Breast epithelium (tissue), 3 donors: ENCODE results near the gene SLC41A3.

Experiments used
- POLR2AphosphoS5 ChIP-seq, 3 donors: sonication (generic); formaldehyde crosslinking; IDR thresholded peaks; one replicate each; pipeline ENCODE4 v1.6.1; 2017; ENCODE audit warnings: antibody characterized with exemption in 3 of 3
- TF ChIP-seq, protein P1 (sequence below), 3 donors: fragments of 450-650 bp; IDR thresholded peaks; one replicate each; pipeline ENCODE4 v1.5.1; 2016 to 2017; ENCODE audit warnings: antibody characterized with exemption in 3 of 3, mild to moderate bottlenecking in 3 of 3, moderate library complexity in 3 of 3

DNA sequence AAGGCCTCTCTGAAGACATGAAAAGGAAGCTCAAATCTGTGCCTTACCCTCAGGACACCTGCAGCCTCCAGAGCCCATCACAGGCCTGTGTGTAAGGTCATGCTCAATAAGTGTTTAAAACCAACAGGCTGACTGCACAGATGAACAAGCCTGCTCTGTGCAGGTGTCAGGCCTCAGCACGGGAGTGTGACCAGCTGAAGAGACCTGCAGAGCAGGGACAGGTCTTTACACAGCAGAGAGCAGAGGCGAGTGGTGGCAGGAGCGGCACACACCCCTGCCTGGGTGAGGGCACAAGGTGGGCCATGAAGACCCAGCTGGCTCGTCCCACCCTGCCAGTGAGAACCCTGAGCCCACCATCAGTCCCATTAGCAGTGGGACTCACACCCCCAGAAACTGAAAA, 58.1 kb downstream of the SLC41A3 start:
- no peak for TF ChIP-seq POLR2AphosphoS5 (IDR thresholded peaks at IDR 0.05)
- TF ChIP-seq, protein P1, sequence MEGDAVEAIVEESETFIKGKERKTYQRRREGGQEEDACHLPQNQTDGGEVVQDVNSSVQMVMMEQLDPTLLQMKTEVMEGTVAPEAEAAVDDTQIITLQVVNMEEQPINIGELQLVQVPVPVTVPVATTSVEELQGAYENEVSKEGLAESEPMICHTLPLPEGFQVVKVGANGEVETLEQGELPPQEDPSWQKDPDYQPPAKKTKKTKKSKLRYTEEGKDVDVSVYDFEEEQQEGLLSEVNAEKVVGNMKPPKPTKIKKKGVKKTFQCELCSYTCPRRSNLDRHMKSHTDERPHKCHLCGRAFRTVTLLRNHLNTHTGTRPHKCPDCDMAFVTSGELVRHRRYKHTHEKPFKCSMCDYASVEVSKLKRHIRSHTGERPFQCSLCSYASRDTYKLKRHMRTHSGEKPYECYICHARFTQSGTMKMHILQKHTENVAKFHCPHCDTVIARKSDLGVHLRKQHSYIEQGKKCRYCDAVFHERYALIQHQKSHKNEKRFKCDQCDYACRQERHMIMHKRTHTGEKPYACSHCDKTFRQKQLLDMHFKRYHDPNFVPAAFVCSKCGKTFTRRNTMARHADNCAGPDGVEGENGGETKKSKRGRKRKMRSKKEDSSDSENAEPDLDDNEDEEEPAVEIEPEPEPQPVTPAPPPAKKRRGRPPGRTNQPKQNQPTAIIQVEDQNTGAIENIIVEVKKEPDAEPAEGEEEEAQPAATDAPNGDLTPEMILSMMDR (IDR thresholded peaks at IDR 0.05), result no peak
